Activated CD8-positive, alpha-beta T cell treated with anti-CD3 and anti-CD28 coated beads for 36 hours (primary cell): ENCODE results near the gene CYCS. TPM values are rescaled to one million over a fixed set of nuclear protein-coding genes. Genes with fewer than 3 reads are reported as not detected.
"Not testable (repeated sequence)": the region's sequence is repeated elsewhere in the genome, so short reads cannot be mapped to it uniquely, and the experiment has no call there.

ENCODE experiments used
- ATAC-seq: fragments of 200-7000 bp; cut with Tn5 transposase; one replicate; pipeline ENCODE4 v1.10.0; 2021; ENCODE audit warnings: mild to moderate bottlenecking, moderate library complexity
- CTCF ChIA-PET: fragments of 350-600 bp; sonication (Branson Sonifier 250); formaldehyde crosslinking; loops from one replicate; lab custom pipeline; 2021; ENCODE audit warnings: antibody characterized with exemption; lab: Charles Lee
- POLR2A ChIA-PET: fragments of 350-600 bp; sonication (Branson Sonifier 250); formaldehyde crosslinking; loops from one replicate; lab custom pipeline; 2021; ENCODE audit warnings: antibody characterized with exemption; lab: Charles Lee
- DNase-seq: peaks from one replicate; pipeline ENCODE4 v3.0.0-alpha.2; 2020
- H3K27ac Mint-ChIP-seq: one replicate; pipeline ENCODE4 v1.8.0; 2021; ENCODE audit warnings: mild to moderate bottlenecking, mixed read lengths
- H3K27me3 Mint-ChIP-seq: one replicate; pipeline ENCODE4 v1.8.0; 2021; ENCODE audit warnings: mixed read lengths
- H3K36me3 Mint-ChIP-seq: one replicate; pipeline ENCODE4 v1.8.0; 2021; ENCODE audit warnings: low read depth, mixed read lengths
- H3K4me1 Mint-ChIP-seq: one replicate; pipeline ENCODE4 v1.8.0; 2021; ENCODE audit warnings: low read depth, mixed read lengths
- H3K4me3 Mint-ChIP-seq: one replicate; pipeline ENCODE4 v1.8.0; 2021; ENCODE audit warnings: mild to moderate bottlenecking, moderate library complexity, mixed read lengths
- H3K9me3 Mint-ChIP-seq: one replicate; pipeline ENCODE4 v1.8.0; 2021; ENCODE audit warnings: mixed read lengths
- CTCF ChIP-seq: fragments of 200-600 bp; IDR thresholded peaks from one replicate; pipeline ENCODE4 v1.8.0; 2022; ENCODE audit warnings: antibody characterized with exemption, mild to moderate bottlenecking
- intact Hi-C: fragments of 100-400 bp; cut with micrococcal nuclease; formaldehyde crosslinking; loops from one replicate; pipeline ENCODE4 v1.10.0; 2022
- total RNA-seq, 2 experiments: library from RNA; stranded (reverse); gene quantifications; one replicate each; pipeline ENCODE4 v1.2.3, GENCODE V29; 2021

CYCS gene
- total RNA-seq, 2 experiments from 2014 or later, result 266 TPM

GRCh38 chr7:25169683-25170082, 44.6 kb upstream of the CYCS start:
- POLR2A ChIA-PET, result no interaction called here

GRCh38 chr7:25168145-25168544, 43.1 kb upstream of the CYCS start:
- Mint-ChIP-seq H3K36me3 (peaks cover 8% of the 10 kb centered on the region), H3K27me3 (no peaks in the 10 kb centered on the region), H3K4me3 (no peak overlapping the region), H3K4me1 (no peaks in the 10 kb centered on the region), H3K27ac (no peak overlapping the region), H3K9me3 (no peaks in the 10 kb centered on the region)
- CTCF ChIA-PET, result no interaction called here
- no peak for TF ChIP-seq CTCF
- ATAC-seq (no peak), DNase-seq (no peak)
- intact Hi-C loops, result no loop called here
- POLR2A ChIA-PET, result no interaction called here

More at GRCh38 chr7:25169683-25170082, 44.6 kb upstream of the CYCS start:
- intact Hi-C loops, result no loop called here
- no peak for ATAC-seq
- Mint-ChIP-seq H3K27me3 (no peaks in the 10 kb centered on the region), H3K4me1 (no peaks in the 10 kb centered on the region), H3K9me3 (no peaks in the 10 kb centered on the region), H3K27ac (no peak overlapping the region), H3K36me3 (peaks cover 8% of the 10 kb centered on the region), H3K4me3 (no peak overlapping the region)
- no peak for TF ChIP-seq CTCF
- no peak for DNase-seq
- CTCF ChIA-PET, result no interaction called here

GRCh38 chr7:25167262-25167843, 42.3 kb upstream of the CYCS start:
- intact Hi-C loops, result no loop called here
- ATAC-seq, result no peak
- H3K27me3 Mint-ChIP-seq, result no peaks in the 10 kb centered on the region
- H3K9me3 Mint-ChIP-seq, result no peaks in the 10 kb centered on the region
- peaks cover 8% of the 10 kb centered on the region for H3K36me3 Mint-ChIP-seq
- ChIA-PET CTCF (interaction anchor here (0.7 to 1.3 kb wide), 2 partner anchors 7 to 9 kb away, joined by 3 read pairs; no protein-coding TSS in a partner anchor), POLR2A (no interaction called here)
- H3K27ac Mint-ChIP-seq, result no peak overlapping the region
- no peak for TF ChIP-seq CTCF
- no peak overlapping the region for H3K4me3 Mint-ChIP-seq
- DNase-seq, result no peak
- no peaks in the 10 kb centered on the region for H3K4me1 Mint-ChIP-seq

- POLR2A ChIA-PET, result not testable (repeated sequence)
- CTCF ChIA-PET, result interaction anchor here (0.9 to 2.9 kb wide), 11 partner anchors 9 to 69 kb away, joined by 3 to 16 read pairs (median 5); partner anchors contain the start of gene CYCS
Measured at GRCh38 chr7:25159983-25160596, 35.0 kb upstream of the CYCS start.

More at GRCh38 chr7:25159983-25160596, 35.0 kb upstream of the CYCS start:
- H3K27ac Mint-ChIP-seq, H3K9me3 Mint-ChIP-seq, intact Hi-C loops, H3K27me3 Mint-ChIP-seq, H3K4me3 Mint-ChIP-seq, H3K36me3 Mint-ChIP-seq, H3K4me1 Mint-ChIP-seq: not testable (repeated sequence)
- DNase-seq (peak; percentile 15), ATAC-seq (peak; percentile 37)
- peak; percentile 73 for TF ChIP-seq CTCF
